GM19025 (cell line): ENCODE data around the gene ADCY9.
"Not testable (repeated sequence)": the region's sequence is repeated elsewhere in the genome, so short reads cannot be mapped to it uniquely, and the experiment has no call there.

ENCODE experiments used
- ATAC-seq: cut with Tn5 transposase; IDR thresholded peaks from one replicate; pipeline ENCODE4 v1.9.1; 2021; ENCODE audit warnings: mild to moderate bottlenecking, low read depth, moderate library complexity; ENCODE audit not compliant: unreplicated experiment

Gene ADCY9

DNA sequence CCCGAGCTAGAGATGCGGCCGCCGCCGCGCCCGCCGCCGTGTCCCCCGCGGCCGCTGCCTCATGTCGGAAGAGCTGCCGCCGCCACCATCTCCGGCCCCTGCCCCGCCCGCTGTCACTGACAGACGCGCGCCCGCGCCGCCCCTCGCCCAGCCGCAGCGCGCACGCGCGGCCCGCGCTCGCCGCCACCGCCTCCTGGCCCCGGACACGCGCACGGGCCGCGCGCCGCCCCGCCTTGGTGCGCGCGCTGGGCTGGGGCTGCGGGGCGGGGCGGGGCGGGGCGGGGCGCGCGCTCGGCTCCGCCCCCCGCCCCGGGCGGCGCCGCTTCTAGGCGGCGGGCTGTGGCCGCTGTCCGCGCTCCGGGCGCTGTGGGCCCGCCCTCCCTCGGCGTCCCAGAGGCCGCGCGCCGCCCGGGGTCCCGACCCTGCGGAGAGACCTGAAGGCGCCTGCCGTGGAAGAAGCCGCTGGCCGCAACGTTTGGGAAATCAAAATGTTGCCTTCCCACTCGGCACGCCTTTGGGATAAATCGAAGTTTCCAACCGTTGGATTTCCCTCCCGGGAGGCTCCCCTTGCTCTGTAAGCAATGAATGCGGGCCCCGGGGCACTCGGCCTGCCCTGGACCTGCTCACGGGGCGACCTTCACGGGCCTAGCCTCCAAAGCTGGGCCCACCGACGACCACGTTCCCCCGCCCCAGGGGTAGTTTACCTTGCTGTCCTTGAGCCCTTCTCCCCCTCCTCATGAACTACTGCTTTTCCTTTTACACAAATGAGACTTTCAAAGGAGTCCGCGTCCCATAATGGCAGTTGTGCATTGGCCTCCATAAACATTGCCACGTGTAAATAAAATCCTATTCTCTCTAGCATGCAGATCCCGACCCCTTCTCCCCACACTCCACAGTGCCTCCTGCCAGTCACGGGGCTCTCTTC, at the start of gene ADCY9:
Gene ADCY9 (minus strand): TSS at position 118 of the 925 bp plus-strand sequence. CDS start 1,000 bp downstream, outside the sequence.
- peak; percentile 65 for ATAC-seq

DNA sequence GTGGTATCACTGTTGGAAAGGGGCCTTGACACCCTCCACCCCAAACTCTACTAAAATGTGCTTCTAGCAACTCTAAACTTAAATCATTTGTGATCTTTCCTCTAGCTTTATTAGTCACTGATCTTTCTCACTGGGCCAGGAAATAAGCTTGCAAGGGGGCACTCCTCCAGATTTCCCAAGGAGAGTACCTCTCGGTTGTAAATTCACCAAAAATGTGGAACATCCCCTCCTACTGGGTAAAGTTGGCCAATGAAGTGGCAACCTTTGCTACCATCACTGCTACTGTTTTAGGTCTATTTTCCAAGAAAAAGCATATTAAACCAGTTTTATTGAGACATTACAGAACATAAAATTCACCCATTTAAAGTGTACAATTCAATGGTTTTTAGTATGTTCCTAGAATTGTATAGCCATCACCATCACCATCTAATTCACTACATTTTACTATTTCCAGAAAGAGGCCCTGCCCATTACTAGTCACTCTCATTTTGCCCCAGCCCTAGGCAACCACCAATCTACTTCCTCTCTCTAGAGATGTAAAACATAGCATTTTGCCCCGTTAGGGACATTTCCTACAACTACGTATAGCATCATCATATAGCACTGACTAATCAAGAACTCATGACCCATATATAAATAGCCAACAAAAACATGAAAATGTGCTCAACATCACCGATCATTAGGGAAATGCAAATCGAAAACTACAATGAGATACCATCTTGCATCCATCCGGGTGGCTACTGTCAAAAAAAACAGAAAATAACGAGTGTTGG, 44.6 kb upstream of the ADCY9 start:
- ATAC-seq, result no peak

DNA sequence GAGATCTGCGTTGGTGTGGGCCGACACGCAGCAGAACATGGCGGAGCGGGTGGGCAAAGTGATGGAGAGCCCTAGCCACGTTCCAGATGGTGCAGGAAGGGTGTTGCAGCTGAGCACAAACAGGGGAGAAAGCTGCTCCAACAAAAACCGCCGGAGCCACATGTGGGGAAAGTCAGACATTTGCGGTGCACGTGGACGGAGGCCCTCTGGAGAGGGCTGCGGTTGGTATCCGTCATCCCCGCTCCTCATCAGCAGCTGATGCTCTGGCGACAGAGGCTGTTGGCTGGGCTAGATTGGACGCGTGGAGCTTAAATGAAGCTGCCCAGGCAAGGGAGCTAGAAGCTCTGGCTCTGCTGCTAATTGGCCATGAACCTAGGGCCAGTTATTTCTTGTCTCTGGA, 43.5 kb upstream of the ADCY9 start:
- no peak for ATAC-seq

DNA sequence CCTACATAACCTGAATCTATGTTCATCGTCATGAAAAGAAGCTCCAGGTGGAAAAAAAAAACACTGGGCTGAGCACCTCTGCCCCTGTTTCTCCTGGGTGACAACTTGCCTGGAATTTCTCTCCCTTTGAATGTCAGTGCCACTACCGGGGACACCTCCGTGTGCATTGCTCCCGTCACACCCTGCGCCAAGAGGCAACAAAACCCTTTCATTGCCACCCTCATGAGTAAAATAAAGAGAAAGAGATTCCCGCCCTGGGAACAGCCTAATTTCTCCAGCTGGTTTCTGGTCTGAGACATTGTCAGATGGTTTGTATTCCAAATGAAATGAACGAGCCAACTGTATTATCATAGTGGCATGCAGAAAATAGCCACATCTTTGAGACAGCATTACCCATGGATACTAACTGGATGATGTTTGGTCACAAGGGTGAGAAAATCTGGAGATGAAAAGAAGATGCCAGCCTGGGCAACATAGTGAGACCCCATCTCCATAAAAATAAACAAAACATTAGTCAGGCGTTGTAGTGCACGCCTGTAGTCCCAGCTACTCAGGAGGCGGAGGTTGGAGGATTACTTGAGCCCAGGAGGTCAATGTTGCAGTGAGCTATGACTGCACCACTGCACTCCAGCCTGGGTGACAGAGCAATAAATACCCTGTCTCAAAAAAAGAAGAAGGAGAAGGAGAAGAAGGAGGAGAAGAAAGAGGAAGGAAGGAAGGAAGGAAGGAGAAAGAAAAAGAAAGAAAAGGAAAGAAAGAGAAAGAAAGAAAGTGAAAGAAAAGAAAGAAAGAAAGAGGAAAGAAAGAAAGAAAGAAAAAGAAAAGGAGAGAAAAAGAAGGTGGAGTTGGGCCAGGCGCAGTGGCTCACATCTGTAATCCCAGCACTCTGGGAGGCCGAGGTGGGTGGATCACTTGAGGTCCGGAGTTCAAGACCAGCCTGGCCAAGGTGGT, 42.2 kb upstream of the ADCY9 start:
- ATAC-seq, result no peak

DNA sequence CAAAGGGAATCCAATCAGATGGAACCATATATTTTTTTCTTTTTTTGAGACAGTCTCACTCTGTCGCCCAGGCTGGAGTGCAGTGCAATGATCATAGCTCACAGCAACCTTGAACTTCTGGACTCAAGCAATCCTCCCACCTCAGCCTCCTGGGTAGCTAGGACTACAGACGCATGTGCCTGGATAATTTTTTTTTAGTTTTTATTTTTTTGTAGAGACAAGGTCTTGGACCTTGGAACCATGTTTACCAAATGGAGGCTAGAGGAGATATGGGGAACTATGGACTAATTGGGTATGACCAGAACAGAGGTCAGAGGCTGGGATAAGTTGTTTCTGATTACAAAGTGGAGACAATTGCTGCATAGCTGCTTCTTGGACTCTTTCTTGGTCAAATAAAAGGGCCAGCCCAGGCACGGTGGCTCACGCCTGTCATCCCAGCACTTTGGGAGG, 41.2 kb upstream of the ADCY9 start:
- ATAC-seq, result no peak

DNA sequence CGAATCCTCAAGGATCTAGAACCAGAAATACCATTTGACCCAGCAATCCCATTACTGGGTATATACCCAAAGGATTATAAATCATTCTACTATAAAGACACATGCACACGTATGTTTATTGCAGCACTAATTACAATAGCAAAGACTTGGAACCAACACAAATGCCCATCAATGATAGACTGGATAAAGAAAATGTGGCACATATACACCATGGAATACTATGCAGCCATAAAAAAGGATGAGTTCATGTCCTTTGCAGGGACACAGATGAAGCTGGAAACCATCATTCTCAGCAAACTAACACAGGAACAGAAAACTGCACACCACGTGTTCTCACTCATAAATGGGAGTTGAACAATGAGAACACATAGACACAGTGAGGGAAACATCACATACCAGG, 40.3 kb upstream of the ADCY9 start:
- not testable (repeated sequence) for ATAC-seq

DNA sequence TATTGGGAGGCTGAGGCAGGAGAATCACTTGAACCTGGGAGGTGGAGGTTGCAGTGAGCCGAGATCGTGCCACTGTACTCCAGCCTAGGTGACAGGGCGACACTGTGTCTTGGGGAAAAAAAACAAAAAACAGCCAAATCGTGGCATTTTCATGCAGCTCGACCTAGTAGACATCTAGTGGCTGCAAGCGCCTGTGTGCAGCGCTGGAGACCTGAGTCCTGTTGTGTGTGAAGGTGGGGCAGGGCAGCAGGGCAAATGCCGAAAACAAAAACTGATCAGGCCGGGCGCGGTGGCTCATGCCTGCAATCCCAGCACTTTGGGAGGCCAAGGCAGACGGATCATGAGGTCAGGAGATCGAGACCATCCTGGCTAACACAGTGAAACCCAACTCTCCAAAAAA, 37.1 kb upstream of the ADCY9 start:
- not testable (repeated sequence) for ATAC-seq

DNA sequence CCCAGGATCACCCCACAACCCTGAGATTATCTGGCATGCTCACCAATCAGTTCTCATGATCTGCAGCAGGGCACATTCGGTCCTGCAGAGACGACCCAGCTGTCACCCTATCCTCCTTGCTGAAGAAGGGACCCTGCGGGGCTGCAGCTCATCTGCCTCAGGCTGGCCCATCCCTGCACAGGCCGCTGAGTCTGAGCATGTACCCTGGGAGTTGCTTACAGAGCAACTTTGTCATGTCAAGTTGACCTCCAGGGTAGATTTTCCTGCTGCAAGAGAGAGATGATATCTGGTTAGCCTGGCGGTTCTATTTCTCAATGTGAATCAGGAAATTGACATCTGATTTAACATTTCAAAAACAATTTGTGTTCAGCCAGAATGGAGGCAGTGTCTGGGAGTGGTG, 36.0 kb upstream of the ADCY9 start:
- ATAC-seq, result no peak

DNA sequence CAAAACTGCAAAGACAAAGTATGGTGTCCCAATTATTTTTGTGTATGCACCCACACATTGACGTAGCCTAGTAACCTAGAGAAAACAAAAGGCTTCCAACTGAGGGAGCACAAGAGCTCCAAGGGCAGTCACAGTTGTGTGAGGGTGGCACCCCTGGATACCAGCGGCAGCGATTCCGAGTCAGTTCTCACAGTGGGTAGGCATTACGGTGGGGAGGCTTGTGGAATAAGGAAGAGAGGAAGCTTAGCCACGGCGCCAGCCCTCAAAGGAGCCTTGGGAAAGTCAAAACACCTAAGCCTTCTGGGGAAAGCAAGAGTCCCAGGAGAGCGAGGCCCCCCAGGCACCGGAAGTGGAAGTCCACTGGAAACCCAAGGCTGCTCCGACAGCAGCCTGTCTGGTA, 31.0 kb upstream of the ADCY9 start:
- ATAC-seq, result no peak

DNA sequence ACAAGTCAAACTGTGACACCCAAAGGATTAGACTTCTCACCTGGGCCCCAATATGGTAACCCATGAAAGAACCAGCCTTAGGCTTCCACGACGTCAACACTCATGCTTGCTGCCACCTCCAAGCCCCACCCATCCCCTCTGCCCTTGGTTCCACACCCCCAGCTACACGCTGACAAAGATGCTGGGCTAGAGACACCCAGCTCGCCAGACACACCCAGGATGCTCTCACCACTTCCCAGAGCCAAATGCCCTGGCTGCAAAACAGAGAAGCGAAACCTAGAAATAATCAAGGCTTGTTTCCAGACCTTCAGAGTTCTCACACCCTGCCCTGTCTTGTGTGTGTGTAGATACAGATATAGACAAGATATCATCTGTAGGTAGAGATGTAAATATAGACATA, 26.0 kb upstream of the ADCY9 start:
- ATAC-seq, result no peak

DNA sequence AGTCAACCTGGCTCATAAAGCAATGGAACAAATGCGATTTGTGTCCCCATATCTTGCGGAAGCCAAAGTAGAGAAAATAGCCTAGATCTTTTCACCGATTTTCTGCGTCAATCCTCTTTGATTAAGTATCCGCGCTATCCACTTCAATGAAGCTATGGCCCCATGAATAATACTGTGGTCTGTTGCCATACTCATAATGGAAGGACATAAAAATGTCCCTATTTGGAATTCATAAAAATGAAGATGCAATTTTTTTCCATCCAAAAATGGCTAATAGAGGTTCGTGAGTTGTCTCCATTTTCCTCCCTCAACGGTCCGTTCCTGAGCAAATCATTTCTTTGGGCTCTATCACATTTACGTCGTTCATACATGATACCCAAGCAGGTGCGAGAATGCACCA, 25.4 kb upstream of the ADCY9 start:
- no peak for ATAC-seq

DNA sequence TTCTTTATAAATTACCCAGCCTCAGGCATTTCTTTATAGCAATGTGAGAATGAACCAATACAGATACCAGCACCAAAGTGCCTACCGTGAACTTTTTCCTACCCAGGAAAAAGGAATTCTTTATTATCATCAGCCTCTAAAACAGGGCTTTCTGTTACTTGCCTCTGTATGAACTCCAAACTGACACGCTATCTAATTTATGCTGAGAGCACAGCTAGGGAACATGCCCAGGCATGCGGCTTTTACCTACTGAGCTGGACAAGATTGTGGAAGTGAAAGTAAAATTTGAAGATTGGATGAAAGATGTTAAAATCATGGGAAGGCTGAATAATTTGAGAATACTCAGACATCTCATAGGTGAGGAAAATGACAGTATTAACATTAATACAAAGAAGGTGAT, 24.4 kb upstream of the ADCY9 start:
- ATAC-seq, result no peak

DNA sequence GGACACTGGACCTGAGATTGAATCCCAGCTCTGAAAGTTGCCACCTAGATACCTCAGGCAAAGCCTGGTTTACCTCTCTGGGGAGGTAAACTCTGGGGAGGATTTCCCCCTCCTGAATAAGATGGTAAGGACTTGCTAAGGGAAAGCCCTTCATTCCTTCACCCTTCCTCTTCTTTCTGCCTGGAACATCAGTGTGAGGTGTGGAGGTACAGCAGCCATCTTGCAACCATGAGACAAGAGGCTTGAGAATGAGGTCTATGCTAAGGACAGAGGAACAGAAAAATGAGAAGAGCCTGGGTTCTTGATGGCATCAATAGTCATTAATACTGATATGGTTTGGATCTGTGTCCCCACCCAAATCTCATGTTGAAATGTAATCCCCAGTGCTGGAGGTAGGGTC, 23.7 kb upstream of the ADCY9 start:
- no peak for ATAC-seq

DNA sequence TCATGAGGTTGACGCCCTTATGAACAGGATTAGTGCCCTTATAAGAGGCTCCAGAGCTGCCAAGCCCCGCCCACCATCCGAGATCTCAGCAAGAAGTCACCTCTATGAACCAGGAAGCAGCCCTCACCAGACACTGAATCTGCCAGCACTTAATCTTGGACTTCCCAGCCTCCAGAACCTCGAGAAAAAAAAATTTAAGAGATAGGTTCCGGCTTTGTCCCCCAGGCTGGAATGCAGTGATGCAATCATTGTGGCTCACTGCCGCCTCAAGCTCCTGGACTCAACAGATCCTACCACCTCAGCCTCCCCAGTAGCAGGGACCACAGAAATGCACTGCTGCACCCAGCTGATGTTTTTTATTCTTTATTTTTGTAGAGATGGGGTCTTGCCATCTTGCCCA, 22.5 kb upstream of the ADCY9 start:
- ATAC-seq, result no peak

DNA sequence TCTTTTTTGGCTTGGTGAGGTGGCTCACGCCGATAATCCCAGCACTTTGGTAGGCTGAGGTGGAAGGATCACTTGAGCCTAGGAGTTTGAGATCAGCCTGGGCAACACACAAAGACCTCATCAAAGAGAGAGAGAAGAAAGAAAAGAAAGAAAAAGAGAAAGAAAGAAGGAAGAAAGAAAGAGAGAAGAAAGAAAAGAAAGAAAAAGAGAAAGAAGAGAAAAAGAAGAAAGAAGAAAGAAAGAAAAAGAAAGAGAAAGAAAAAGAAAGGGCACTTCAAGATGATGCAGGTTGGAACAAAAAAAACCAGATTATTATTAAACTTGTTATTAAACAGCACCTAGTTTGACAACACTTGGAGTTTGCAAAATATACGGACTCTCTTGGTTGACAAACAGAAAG, 21.2 kb upstream of the ADCY9 start:
- no peak for ATAC-seq

DNA sequence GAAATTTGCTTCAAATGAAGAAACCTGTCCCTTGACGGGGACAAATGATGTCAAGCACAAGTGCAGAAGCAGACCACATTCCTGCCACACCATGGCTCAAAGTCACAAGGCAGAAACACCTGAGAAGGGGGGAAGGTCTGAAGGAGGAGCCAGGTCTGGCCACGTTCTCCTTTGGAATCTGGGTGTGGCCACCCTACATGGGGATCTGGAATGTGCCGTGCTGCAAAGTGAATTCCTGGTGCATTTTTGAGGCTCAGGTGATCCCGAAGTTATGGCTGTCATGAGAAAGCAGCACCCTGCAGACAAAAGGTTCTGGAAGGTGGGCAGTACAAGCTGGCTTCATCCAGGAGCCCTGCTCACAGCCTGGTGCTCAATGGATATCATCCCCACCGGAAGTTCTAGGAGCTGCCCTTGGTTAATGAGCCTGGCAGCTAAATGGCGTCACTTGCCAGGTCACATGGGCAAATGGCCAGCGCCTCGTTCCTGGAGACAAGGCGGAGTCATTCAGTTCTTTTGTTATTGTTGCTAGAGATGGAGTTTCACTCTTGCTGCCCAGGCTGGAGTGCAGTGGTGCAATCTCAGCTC, 20.1 kb upstream of the ADCY9 start:
- ATAC-seq, result no peak

DNA sequence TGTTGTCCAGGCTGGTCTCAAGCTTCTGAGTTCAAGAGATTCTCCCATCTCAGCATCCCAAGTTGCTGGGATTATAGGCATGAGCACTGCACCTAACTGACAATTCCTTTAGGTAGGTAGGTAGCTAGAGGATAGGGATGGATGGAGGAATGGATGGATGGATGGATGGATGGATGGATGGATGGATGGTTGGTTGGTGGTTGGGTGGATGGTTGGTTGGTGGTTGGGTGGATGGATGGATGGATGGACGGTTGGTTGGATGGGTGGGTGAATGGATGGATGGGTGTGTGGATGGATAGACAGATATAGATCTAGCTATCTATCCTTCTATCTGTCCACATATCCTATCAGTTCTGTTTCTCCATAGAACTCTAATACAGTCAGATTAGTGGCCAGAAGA, 19.3 kb upstream of the ADCY9 start:
- ATAC-seq, result no peak

DNA sequence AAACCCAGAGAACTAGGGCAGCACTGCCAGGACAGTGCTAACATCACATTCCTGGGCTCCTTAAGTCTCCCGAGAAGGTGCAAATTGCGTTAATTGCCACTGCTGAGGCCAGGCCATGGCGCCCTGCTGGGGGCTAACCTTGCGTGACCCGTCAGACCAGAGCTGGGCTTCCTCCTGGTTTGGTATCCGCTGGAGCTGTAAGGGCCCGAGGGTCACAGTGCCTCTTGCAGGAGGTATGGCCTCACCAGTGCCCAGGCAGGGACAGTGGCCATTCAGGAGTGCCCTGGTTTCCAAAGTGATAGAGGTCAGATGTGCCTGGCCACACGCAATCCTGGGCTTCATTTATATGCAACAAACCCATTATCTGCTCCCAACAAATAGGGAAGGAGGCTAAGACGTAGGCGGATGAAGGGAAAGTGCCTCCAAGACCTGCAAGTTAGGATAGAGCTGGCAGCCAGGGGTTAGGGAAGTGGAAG, 17.7 kb upstream of the ADCY9 start:
- no peak for ATAC-seq

DNA sequence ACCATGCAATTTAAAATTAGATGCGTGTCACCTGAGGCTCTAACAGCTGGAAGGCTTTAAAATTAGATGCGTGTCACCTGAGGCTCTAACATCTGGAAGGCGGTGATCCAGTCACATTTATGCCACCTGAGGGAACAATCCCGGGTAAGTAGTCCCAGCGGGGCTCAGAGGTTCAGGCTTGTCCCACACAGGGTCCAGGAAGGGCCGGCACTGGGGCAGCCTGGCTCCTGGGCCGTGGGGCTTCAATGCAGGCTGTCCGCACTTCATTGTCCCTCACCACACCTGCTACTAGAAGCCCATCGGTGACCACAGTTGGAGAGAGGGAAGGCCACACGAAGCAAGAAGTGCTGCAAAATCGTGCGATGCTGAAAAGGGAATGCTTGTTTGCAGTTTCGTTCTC, 15.4 kb upstream of the ADCY9 start:
- ATAC-seq, result no peak
